Activated naive CD4-positive, alpha-beta T cell treated with anti-CD3 and anti-CD28 coated beads, Interleukin-2, amount 50 U/mL, for 72 hours (primary cell): ENCODE results near the gene AGBL4. TPM values are rescaled to one million over a fixed set of nuclear protein-coding genes. Genes with fewer than 3 reads are reported as not detected.

Experiments
- ATAC-seq, 2 donors: fragments of 150-1000 bp; cut with Tn5 transposase; 2 replicates each; pipeline ENCODE4 v1.10.0; 2021; ENCODE audit warnings: mild to moderate bottlenecking in 2 of 2, moderate library complexity in 2 of 2
- DNase-seq, 2 donors: peaks; one replicate each; pipeline ENCODE4 v3.0.0; 2021 to 2022; ENCODE audit warnings: low spot score in 2 of 2
- H3K27ac Mint-ChIP-seq, 2 donors: one replicate each; pipeline ENCODE4 v1.8.0; 2022; ENCODE audit warnings: mild to moderate bottlenecking in 2 of 2, mixed read lengths in 2 of 2
- H3K36me3 Mint-ChIP-seq, 2 donors: one replicate each; pipeline ENCODE4 v1.8.0; 2022; ENCODE audit warnings: mixed read lengths in 2 of 2
- H3K9me3 Mint-ChIP-seq, 2 donors: one replicate each; pipeline ENCODE4 v1.8.0; 2022; ENCODE audit warnings: mixed read lengths in 2 of 2
- total RNA-seq, 2 donors: library from RNA; stranded (reverse); gene quantifications; one replicate each; pipeline ENCODE4 v1.2.3, GENCODE V29; 2022

The AGBL4 gene
- total RNA-seq, 2 donors from 2014 or later: 0.19 TPM; not detected in 1

- no peaks in the 10 kb centered on the region for H3K9me3 Mint-ChIP-seq
- DNase-seq (no peak), ATAC-seq (no peak)
- no peaks in the 10 kb centered on the region for H3K36me3 Mint-ChIP-seq
- no peak overlapping the region for H3K27ac Mint-ChIP-seq
Measured at GRCh38 chr1:48940962-48941732, 1082.6 kb downstream of the AGBL4 start.

DNA sequence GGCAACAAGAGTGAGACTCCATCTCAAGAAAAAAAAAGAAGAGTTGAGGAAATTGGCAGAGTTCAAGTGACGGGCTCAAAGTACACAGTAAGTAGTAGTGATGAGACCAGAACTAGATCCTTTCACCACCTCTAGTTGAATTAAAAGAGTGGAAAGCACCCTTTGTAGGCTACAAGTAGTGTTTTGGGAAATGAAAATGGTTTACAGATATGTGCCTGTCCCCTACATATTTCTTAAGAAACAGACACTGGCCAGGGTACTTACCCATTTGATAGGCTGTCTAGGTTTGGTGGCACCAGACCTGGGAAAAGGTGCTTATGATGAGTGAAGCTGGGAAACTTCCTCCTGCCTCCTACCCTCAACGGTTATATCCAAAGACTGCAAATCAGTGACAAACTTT lies 1083.4 kb downstream of the AGBL4 start:
- no peaks in the 10 kb centered on the region for H3K36me3 Mint-ChIP-seq

DNA sequence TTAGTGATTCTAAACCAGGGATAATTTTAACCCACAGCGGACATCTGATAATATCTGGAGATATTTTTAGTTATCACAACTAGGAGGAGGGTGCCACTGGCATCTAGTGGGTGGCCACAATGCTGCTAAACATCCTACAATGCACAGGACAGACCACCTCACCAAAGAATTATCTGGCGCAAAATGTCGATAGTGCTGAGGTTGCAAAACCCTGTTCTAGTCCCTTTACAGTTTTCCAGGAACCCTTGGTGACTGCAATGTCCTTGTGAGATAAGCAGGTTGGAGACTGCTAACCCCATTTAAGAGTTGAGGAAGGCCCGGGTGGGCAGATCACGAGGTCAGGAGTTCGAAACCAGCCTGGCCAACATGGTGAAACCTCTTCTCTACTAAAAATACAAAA lies 1083.9 kb downstream of the AGBL4 start:
- no peak for DNase-seq
- Mint-ChIP-seq H3K36me3 (no peaks in the 10 kb centered on the region), H3K9me3 (no peaks in the 10 kb centered on the region), H3K27ac (no peak overlapping the region)
- ATAC-seq: no peak

More for the DNA sequence above, 1083.4 kb downstream of the AGBL4 start:
- no peaks in the 10 kb centered on the region for H3K9me3 Mint-ChIP-seq
- no peak for ATAC-seq
- H3K27ac Mint-ChIP-seq: no peak overlapping the region
- no peak for DNase-seq

GRCh38 chr1:48939042-48939441 lies 1084.7 kb downstream of the AGBL4 start:
- H3K9me3 Mint-ChIP-seq: no peaks in the 10 kb centered on the region
- ATAC-seq: no peak
- DNase-seq: no peak
- H3K27ac Mint-ChIP-seq: no peak overlapping the region
- no peaks in the 10 kb centered on the region for H3K36me3 Mint-ChIP-seq

GRCh38 chr1:48937732-48938131 lies 1086.0 kb downstream of the AGBL4 start:
- H3K36me3 Mint-ChIP-seq: no peaks in the 10 kb centered on the region

DNA sequence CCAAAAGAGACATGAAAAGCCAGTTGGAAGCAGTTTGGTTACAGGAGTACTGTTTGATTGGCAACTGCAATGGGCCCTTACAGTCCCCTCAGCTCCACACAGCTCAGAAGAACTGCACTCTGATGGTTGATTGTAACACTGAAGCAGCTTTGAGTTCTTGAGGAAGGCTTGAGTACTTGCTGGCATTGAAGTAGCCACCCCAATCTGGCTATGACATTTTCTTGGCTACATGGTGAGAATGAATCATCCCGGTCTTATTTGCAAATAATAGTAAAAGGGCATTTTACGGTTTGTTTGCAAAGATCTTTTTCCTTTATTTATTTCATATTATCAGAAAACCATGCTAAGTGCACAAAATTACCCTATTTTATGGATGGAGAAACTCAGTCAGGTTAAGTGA lies 1087.3 kb downstream of the AGBL4 start:
- Mint-ChIP-seq H3K27ac (no peak overlapping the region), H3K36me3 (no peaks in the 10 kb centered on the region), H3K9me3 (no peaks in the 10 kb centered on the region)
- no peak for DNase-seq
- no peak for ATAC-seq

More at GRCh38 chr1:48937732-48938131, 1086.0 kb downstream of the AGBL4 start:
- H3K9me3 Mint-ChIP-seq: no peaks in the 10 kb centered on the region
- ATAC-seq (no peak), DNase-seq (no peak)
- H3K27ac Mint-ChIP-seq: no peak overlapping the region

- no peak for DNase-seq
- no peak overlapping the region for H3K27ac Mint-ChIP-seq
- H3K36me3 Mint-ChIP-seq: no peaks in the 10 kb centered on the region
- peaks cover under 1% of the 10 kb centered on the region in 2 donors for H3K9me3 Mint-ChIP-seq
- no peak for ATAC-seq
Measured at GRCh38 chr1:48932366-48932765, 1091.4 kb downstream of the AGBL4 start.

DNA sequence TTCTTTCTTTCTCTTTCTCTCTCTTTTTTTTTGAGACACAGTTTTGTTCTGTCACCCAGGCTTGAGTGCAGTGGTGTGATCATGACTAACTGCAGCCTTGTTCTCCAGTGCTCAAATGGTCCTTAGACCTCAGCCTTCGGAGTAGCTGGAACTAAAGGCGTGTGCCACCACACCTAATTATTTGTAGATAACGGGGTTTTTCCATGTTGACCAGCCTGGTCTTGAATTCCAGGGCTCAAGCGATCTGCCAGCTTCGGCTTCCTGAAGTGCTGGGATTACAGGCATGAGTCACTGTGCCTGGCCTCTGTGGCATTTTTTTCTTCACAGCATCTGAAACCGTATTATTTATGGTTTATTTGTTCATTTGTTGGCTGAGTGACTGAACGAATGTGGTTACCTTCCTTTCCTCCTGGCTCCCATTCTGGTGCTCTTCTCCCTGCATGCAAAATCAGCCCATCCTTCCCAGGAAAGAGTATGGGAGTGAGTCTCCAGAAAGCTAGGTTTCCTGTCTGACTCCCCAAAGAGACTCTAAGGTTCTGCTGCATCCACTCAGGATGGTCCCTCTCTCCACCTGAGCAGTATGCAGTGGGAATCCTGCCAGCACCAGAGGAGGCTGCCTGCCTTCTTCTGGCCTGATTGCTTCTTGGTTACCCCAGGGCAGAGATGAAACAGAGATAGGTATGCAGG lies 1092.1 kb downstream of the AGBL4 start:
- no peak overlapping the region for H3K27ac Mint-ChIP-seq

GRCh38 chr1:48930011-48930410 lies 1093.7 kb downstream of the AGBL4 start:
- no peaks in the 10 kb centered on the region for H3K36me3 Mint-ChIP-seq
- DNase-seq: no peak
- peaks cover 5 to 6% of the 10 kb centered on the region in 2 donors for H3K9me3 Mint-ChIP-seq
- ATAC-seq: no peak
- no peak overlapping the region for H3K27ac Mint-ChIP-seq

More for the DNA sequence above, 1092.1 kb downstream of the AGBL4 start:
- no peak for DNase-seq
- no peaks in the 10 kb centered on the region for H3K36me3 Mint-ChIP-seq
- no peak for ATAC-seq
- H3K9me3 Mint-ChIP-seq: peaks cover 5 to 6% of the 10 kb centered on the region in 2 donors

- ATAC-seq (no peak), DNase-seq (no peak)
- no peak overlapping the region for H3K27ac Mint-ChIP-seq
- H3K9me3 Mint-ChIP-seq: peaks cover 5 to 6% of the 10 kb centered on the region in 2 donors
- H3K36me3 Mint-ChIP-seq: no peaks in the 10 kb centered on the region
Measured at GRCh38 chr1:48924099-48924498, 1099.7 kb downstream of the AGBL4 start.

- Mint-ChIP-seq H3K27ac (no peak overlapping the region), H3K36me3 (no peaks in the 10 kb centered on the region), H3K9me3 (peaks cover 5 to 6% of the 10 kb centered on the region in 2 donors)
- ATAC-seq: no peak
- DNase-seq: no peak
Measured at GRCh38 chr1:48923116-48923515, 1100.6 kb downstream of the AGBL4 start.

DNA sequence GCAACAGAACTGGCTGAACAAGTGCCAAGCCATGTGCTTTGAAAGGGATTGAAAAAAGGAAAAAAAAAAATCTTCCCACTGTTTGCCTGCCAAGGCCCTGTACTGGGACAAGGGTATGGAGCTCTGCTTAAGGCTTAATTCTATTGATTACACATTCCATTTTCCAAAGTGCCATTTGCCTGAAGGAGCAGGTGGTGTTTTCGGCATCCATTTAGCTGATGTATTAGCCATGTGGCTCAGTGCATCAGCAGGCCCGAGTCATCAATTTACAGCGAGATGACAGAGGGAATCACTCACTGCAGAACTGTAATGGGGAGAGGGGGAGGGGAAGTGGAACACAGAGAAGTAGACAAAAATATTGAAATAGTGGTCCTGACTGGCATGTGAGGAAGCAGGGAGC lies 1102.9 kb downstream of the AGBL4 start:
- no peak overlapping the region for H3K27ac Mint-ChIP-seq
- H3K9me3 Mint-ChIP-seq: no peaks in the 10 kb centered on the region
- no peaks in the 10 kb centered on the region for H3K36me3 Mint-ChIP-seq
- DNase-seq (no peak), ATAC-seq (no peak)

DNA sequence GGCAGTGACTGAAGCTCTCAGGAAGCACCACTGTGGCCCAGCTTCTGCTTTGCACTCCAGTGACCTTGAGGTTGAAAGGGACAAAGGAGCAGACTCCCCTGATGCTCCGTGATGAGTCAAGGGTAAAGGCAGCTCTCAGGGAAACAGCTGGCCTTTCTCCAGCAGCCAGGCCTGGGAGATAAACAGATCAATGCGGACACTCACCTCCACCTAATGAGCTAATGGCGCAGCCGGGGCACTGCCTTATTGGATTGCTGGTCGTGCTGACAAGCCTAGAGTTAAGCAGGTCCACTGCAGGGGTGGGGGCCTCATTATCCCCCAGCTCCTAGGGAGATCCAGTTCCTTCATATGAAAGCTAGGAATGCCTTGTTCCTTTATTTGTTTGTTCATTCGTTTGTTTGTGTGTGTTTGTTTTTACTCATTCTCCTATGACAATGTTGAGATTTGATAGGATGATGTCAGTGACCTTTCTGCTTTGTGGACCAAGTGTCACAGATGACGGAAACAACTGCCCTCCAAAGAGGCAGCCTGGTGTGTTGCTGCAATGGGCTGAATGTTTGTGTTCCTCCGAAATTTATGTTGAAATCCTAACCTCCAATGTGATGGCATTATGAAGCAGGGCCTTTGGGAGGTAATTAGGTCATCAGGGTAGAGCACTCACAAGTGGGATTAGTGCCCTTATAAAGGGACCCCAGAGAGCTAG lies 1105.7 kb downstream of the AGBL4 start:
- Mint-ChIP-seq H3K36me3 (no peaks in the 10 kb centered on the region), H3K9me3 (no peaks in the 10 kb centered on the region), H3K27ac (no peak overlapping the region)
- ATAC-seq (no peak), DNase-seq (no peak)

DNA sequence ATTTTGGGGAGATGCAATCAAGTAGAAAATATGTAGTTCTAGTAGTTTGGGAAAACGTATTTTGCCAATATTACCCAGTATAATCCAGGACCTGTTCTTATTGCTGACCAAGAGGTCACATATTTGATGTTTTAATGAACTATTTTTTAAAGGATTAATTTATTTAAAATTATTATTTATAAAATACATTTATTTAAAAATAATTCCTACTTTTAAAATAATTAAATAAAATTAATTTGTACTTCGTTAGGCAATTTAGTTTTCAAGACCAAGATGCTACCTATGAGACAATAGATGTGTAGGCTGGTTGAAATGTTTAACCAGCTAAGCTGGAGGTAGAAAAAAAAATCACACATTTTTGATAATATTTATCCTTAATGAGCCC lies 1106.7 kb downstream of the AGBL4 start:
- Mint-ChIP-seq H3K27ac (no peak overlapping the region), H3K9me3 (no peaks in the 10 kb centered on the region), H3K36me3 (no peaks in the 10 kb centered on the region)
- ATAC-seq (no peak), DNase-seq (no peak)

DNA sequence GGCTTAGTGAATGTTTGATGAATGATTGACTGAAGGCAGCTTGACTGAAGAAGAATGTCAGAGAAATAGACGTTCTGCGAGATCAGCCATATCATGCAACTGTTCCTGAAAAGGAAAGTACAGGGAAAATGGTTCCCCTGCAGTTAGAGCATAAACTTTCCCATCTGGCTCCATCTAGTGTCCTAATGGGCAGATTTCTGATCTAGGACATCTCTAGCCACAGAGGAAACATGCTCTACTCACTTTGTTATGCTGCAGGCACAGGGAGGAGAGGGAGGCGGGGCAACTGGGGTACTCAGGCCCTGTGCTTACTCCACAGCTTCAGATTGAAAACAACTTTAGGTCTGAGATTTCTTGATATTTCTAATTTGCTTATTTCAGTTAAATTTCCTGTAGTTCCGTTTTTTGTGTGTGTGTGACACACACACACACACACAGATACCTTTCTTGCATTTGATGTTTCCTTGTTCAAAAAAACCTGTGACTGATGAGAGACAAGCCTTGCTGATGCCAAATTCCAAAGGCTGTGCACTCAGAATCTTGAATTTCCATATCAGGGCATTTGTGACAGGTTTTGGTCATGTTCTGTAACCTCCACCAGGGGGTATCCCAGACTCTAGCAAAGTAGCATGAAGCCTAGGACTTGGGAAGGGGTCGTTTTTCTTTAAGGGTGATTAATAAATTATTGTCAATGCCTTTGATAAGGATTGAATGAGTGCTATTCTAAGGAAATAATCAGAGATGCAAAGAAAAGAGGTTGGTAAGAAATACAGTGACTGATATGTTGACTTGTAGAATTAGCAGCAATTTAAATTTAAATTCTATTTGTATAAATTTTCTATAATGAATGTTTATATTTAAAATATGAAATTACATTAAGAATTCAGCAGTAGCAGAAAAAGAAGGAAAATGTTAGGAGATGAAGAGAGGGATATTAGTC lies 1107.4 kb downstream of the AGBL4 start:
- Mint-ChIP-seq H3K9me3 (no peaks in the 10 kb centered on the region), H3K27ac (no peak overlapping the region), H3K36me3 (no peaks in the 10 kb centered on the region)
- no peak for ATAC-seq
- no peak for DNase-seq

DNA sequence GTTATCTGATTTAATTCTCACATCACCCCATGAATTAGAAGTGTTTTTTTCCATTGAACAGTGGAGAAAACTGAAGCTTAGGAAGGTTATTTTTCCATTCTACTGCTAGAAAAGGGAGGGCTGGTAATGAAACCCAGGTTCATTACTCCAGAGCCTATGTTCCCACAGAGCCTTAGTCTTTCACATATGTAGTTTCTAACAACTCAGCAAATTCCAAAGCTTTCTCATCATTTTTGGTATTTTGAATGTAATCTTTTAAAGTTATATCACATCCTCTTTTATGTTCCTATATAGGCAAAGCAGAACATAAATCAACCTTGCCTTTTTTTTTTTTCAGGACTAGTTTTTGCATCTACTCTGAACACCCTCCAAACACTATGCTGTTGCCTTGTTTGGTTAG lies 1115.1 kb downstream of the AGBL4 start:
- DNase-seq (no peak), ATAC-seq (no peak)
- Mint-ChIP-seq H3K9me3 (no peaks in the 10 kb centered on the region), H3K27ac (no peak overlapping the region), H3K36me3 (no peaks in the 10 kb centered on the region)
